Esophagus muscularis mucosa (tissue), 4 donors: ENCODE measurements around the gene ZNF41.
"Not testable (repeated sequence)": the region's sequence is repeated elsewhere in the genome, so short reads cannot be mapped to it uniquely, and the experiment has no call there.

Experiments
- EP300 ChIP-seq: sonication (generic); formaldehyde crosslinking; IDR thresholded peaks from one replicate; pipeline ENCODE4 v1.6.1; 2017; ENCODE audit warnings: antibody characterized with exemption
- POLR2A ChIP-seq: fragments of 450-650 bp; IDR thresholded peaks from one replicate; pipeline ENCODE4 v1.6.1; 2017; ENCODE audit warnings: antibody characterized with exemption, moderate library complexity, mild to moderate bottlenecking, low read depth
- POLR2AphosphoS5 ChIP-seq, 2 donors: sonication (generic); formaldehyde crosslinking; IDR thresholded peaks; one replicate each; pipeline ENCODE4 v1.6.1; 2017; ENCODE audit warnings: antibody characterized with exemption in 2 of 2
- TF ChIP-seq, protein P1 (sequence below), 3 experiments: fragments of 200-600 bp in 2 of 3; fragments of 450-650 bp in 1 of 3; sonication (generic) in 2 of 3; IDR thresholded peaks; one replicate each; pipeline ENCODE4 v1.5.1; 2017 to 2019; ENCODE audit warnings: antibody characterized with exemption in 3 of 3, mild to moderate bottlenecking in 2 of 3, moderate library complexity in 1 of 3

DNA sequence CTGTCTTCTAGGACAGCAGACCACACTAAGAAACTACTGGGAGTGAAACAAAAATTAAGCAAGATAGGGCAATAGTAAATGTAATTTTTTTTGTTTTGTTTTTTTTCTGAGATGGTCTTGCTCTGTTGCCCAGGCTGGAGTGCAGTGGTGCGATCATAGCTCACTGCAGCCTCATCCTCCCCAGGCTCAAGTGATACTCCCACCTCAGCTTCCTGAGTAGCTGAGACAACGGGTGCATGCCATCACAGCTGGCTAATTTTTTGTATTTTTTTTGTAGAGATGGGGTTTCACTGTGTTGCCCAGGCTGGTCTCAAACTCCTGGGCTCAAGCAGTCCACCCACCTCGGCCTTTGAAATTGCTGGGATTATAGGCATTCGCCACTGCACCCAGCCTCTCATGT, 9.1 kb upstream of the ZNF41 start:
- TF ChIP-seq, protein P1, sequence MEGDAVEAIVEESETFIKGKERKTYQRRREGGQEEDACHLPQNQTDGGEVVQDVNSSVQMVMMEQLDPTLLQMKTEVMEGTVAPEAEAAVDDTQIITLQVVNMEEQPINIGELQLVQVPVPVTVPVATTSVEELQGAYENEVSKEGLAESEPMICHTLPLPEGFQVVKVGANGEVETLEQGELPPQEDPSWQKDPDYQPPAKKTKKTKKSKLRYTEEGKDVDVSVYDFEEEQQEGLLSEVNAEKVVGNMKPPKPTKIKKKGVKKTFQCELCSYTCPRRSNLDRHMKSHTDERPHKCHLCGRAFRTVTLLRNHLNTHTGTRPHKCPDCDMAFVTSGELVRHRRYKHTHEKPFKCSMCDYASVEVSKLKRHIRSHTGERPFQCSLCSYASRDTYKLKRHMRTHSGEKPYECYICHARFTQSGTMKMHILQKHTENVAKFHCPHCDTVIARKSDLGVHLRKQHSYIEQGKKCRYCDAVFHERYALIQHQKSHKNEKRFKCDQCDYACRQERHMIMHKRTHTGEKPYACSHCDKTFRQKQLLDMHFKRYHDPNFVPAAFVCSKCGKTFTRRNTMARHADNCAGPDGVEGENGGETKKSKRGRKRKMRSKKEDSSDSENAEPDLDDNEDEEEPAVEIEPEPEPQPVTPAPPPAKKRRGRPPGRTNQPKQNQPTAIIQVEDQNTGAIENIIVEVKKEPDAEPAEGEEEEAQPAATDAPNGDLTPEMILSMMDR (IDR thresholded peaks at IDR 0.05): not testable (repeated sequence)
- not testable (repeated sequence) for TF ChIP-seq POLR2A; POLR2AphosphoS5 (IDR thresholded peaks at IDR 0.05); EP300
